ENCODE data around the gene MYLK.

- TF ChIP-seq CTCF (IDR thresholded peaks at IDR 0.05) (no peak), POLR2A (IDR thresholded peaks at IDR 0.05) (no peak)
Measured at GRCh38 chr3:123813876-123814275, 70.3 kb downstream of the MYLK start.

All from lower leg skin (tissue), 3 donors.